Hepatocyte (in vitro differentiated cells): ENCODE measurements around the gene IFNGR2.

Experiments used
- EZH2phosphoT487 ChIP-seq: fragments of 200-600 bp; sonication (generic); IDR thresholded peaks from one replicate; pipeline ENCODE4 v1.6.1; 2018; ENCODE audit warnings: antibody characterized with exemption, mild to moderate bottlenecking, low read depth, moderate library complexity; ENCODE audit not compliant: unreplicated experiment, severe bottlenecking
- TF ChIP-seq, protein P1 (sequence below): fragments of 200-600 bp; sonication (generic); IDR thresholded peaks from 2 replicates; pipeline ENCODE4 v1.5.1; 2016; ENCODE audit warnings: antibody characterized with exemption, mild to moderate bottlenecking; ENCODE audit not compliant: poor library complexity

DNA sequence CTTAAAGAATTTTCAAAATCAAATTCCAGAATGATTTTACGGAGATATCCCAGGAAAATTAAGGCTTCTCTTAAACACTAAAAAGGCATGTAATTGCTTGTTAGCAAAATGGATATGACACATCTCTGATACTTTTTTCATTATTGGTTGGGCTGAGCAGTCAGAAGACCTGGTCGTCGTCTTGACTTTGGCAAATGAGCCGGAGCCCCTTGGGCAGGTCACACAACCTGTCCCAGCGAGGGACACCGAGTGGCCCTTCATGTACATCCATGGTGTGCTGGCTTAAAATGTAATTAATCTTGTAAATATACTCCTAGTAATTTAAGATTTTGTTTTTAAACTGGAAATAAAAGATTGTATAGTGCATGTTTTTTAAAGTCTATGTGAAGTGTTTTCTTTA lies 33.9 kb downstream of the IFNGR2 start:
- TF ChIP-seq, protein P1, sequence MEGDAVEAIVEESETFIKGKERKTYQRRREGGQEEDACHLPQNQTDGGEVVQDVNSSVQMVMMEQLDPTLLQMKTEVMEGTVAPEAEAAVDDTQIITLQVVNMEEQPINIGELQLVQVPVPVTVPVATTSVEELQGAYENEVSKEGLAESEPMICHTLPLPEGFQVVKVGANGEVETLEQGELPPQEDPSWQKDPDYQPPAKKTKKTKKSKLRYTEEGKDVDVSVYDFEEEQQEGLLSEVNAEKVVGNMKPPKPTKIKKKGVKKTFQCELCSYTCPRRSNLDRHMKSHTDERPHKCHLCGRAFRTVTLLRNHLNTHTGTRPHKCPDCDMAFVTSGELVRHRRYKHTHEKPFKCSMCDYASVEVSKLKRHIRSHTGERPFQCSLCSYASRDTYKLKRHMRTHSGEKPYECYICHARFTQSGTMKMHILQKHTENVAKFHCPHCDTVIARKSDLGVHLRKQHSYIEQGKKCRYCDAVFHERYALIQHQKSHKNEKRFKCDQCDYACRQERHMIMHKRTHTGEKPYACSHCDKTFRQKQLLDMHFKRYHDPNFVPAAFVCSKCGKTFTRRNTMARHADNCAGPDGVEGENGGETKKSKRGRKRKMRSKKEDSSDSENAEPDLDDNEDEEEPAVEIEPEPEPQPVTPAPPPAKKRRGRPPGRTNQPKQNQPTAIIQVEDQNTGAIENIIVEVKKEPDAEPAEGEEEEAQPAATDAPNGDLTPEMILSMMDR, result no peak
- TF ChIP-seq EZH2phosphoT487, result no peak
